HT-29 (cell line): ENCODE data around the gene CHURC1. TPM values are rescaled to one million over a fixed set of nuclear protein-coding genes. Genes with fewer than 3 reads are reported as not detected.
A peak's percentile ranks its signal among the peaks of the same experiment; 100 is the strongest.

Experiments used
- DNase-seq: peaks from one replicate; pipeline ENCODE4 v3.0.0-alpha.2; 2015; ENCODE audit warnings: low spot score
- total RNA-seq: library from RNA; depleted of rRNA; stranded (reverse); fragments of >200 nt; shearing (Covaris generic); gene quantifications from 2 replicates; pipeline ENCODE4 v1.2.3, GENCODE V29; 2014

Gene CHURC1
- total RNA-seq, 1 experiment from 2014 or later: 13.9 TPM

- DNase-seq: no peak
Measured at GRCh38 chr14:64955297-64955696, 41.0 kb downstream of the CHURC1 start.

- DNase-seq: no peak
Measured at GRCh38 chr14:64956697-64957406, 42.6 kb downstream of the CHURC1 start.

- DNase-seq: no peak
Measured at GRCh38 chr14:64958201-64958600, 43.9 kb downstream of the CHURC1 start.

- no peak for DNase-seq
Measured at GRCh38 chr14:64958743-64959142, 44.5 kb downstream of the CHURC1 start.

GRCh38 chr14:64960762-64961276 is 46.6 kb downstream of the CHURC1 start:
- DNase-seq: peak; percentile 32

GRCh38 chr14:64963611-64964010 is 49.4 kb downstream of the CHURC1 start:
- DNase-seq: no peak

GRCh38 chr14:64965356-64966000 is 51.2 kb downstream of the CHURC1 start:
- DNase-seq: no peak

GRCh38 chr14:64966976-64967375 is 52.7 kb downstream of the CHURC1 start:
- DNase-seq: peak; percentile 83

GRCh38 chr14:64968167-64968566 is 53.9 kb downstream of the CHURC1 start:
- DNase-seq: no peak

- DNase-seq: no peak
Measured at GRCh38 chr14:64968651-64969050, 54.4 kb downstream of the CHURC1 start.

GRCh38 chr14:64970041-64970440 is 55.8 kb downstream of the CHURC1 start:
- DNase-seq: no peak

- peak; percentile 30 for DNase-seq
Measured at GRCh38 chr14:64970776-64971477, 56.7 kb downstream of the CHURC1 start.

GRCh38 chr14:64971491-64971942 is 57.3 kb downstream of the CHURC1 start:
- no peak for DNase-seq

GRCh38 chr14:64971943-64972791 is 57.9 kb downstream of the CHURC1 start, which contains the start of gene RAB15:
RAB15 (minus strand) TSS chr14:64972336; CDS start chr14:64972076, 260 bp downstream.
- DNase-seq: peak; percentile 11

GRCh38 chr14:64973026-64973442 is 58.8 kb downstream of the CHURC1 start:
- no peak for DNase-seq

- no peak for DNase-seq
Measured at GRCh38 chr14:64973826-64974225, 59.6 kb downstream of the CHURC1 start.

GRCh38 chr14:64974563-64974962 is 60.3 kb downstream of the CHURC1 start:
- no peak for DNase-seq

- peak; percentile 12 for DNase-seq
Measured at GRCh38 chr14:64979336-64980074, 65.2 kb downstream of the CHURC1 start.

- DNase-seq: peak; percentile 74
Measured at GRCh38 chr14:64983439-64984310, 69.4 kb downstream of the CHURC1 start.
